NT2/D1 (cell line): ENCODE data around the gene LIMK2.

Source experiments
- DNase-seq: peaks from one replicate; pipeline ENCODE4 v3.0.0-alpha.2; 2011; ENCODE audit warnings: low read depth, low spot score
- H3K27me3 ChIP-seq: 2 replicates; pipeline ENCODE4 v1.6.0; 2011; ENCODE audit warnings: mild to moderate bottlenecking; ENCODE audit not compliant: insufficient read length, insufficient read depth
- H3K36me3 ChIP-seq: 2 replicates; pipeline ENCODE4 v1.6.1; 2011; ENCODE audit warnings: mild to moderate bottlenecking, low read length, mixed read lengths; ENCODE audit not compliant: insufficient read depth, insufficient read length
- H3K4me1 ChIP-seq: 2 replicates; pipeline ENCODE4 v1.5.1; 2011; ENCODE audit not compliant: insufficient read depth, insufficient read length
- H3K4me3 ChIP-seq: 2 replicates; pipeline ENCODE4 v1.5.1; 2011; ENCODE audit warnings: low read depth; ENCODE audit not compliant: insufficient read length
- H3K9ac ChIP-seq: 2 replicates; pipeline ENCODE4 v1.6.0; 2011; ENCODE audit warnings: low read depth; ENCODE audit not compliant: insufficient read length
- H3K9me3 ChIP-seq: 2 replicates; pipeline ENCODE4 v1.5.1; 2011; ENCODE audit warnings: mild to moderate bottlenecking, low read length; ENCODE audit not compliant: insufficient read depth
- SUZ12 ChIP-seq: IDR thresholded peaks from 2 replicates; pipeline ENCODE4 v1.6.1; 2011; ENCODE audit not compliant: insufficient read length, insufficient read depth; ENCODE audit errors: extremely low read depth
- YY1 ChIP-seq: IDR thresholded peaks from 2 replicates; pipeline ENCODE4 v1.6.1; 2011; ENCODE audit not compliant: insufficient read length, insufficient read depth
- ZNF274 ChIP-seq: IDR thresholded peaks from 2 replicates; pipeline ENCODE4 v1.6.1; 2011; ENCODE audit warnings: mild to moderate bottlenecking, low read depth, low read length

The LIMK2 gene

GRCh38 chr22:31278626-31279326, 66.7 kb downstream of the LIMK2 start:
- H3K4me3 ChIP-seq = no peak overlapping the region
- H3K9ac ChIP-seq = no peak overlapping the region
- H3K4me1 ChIP-seq = no peaks in the 10 kb centered on the region
- DNase-seq = no peak
- no peaks in the 10 kb centered on the region for H3K9me3 ChIP-seq
- no peaks in the 10 kb centered on the region for H3K27me3 ChIP-seq
- peaks cover 51% of the 10 kb centered on the region for H3K36me3 ChIP-seq
- TF ChIP-seq SUZ12 = no peak
- TF ChIP-seq YY1 = no peak
- no peak for TF ChIP-seq ZNF274

GRCh38 chr22:31279327-31279669, 67.2 kb downstream of the LIMK2 start:
- Histone ChIP-seq H3K36me3 (peaks cover 46% of the 10 kb centered on the region), H3K9me3 (no peaks in the 10 kb centered on the region), H3K4me3 (no peak overlapping the region), H3K4me1 (no peaks in the 10 kb centered on the region), H3K9ac (no peak overlapping the region), H3K27me3 (no peaks in the 10 kb centered on the region)
- DNase-seq = no peak
- TF ChIP-seq YY1 (no peak), ZNF274 (no peak), SUZ12 (no peak)

GRCh38 chr22:31279821-31280505, 67.9 kb downstream of the LIMK2 start:
- Histone ChIP-seq H3K36me3 (peaks cover 41% of the 10 kb centered on the region), H3K9me3 (no peaks in the 10 kb centered on the region), H3K9ac (no peak overlapping the region), H3K27me3 (no peaks in the 10 kb centered on the region), H3K4me3 (no peak overlapping the region), H3K4me1 (peaks cover 2% of the 10 kb centered on the region)
- no peak for DNase-seq
- no peak for TF ChIP-seq ZNF274
- no peak for TF ChIP-seq YY1
- TF ChIP-seq SUZ12 = no peak

GRCh38 chr22:31281733-31282132, 69.6 kb downstream of the LIMK2 start:
- Histone ChIP-seq H3K4me1 (peaks cover 5% of the 10 kb centered on the region), H3K9me3 (no peaks in the 10 kb centered on the region), H3K27me3 (no peaks in the 10 kb centered on the region), H3K9ac (no peak overlapping the region), H3K4me3 (no peak overlapping the region), H3K36me3 (peaks cover 32% of the 10 kb centered on the region)
- TF ChIP-seq ZNF274 (no peak), YY1 (no peak), SUZ12 (no peak)
- no peak for DNase-seq

- Histone ChIP-seq H3K9ac (no peak overlapping the region), H3K36me3 (peaks cover 25% of the 10 kb centered on the region), H3K4me3 (no peak overlapping the region), H3K9me3 (no peaks in the 10 kb centered on the region), H3K27me3 (no peaks in the 10 kb centered on the region), H3K4me1 (peaks cover 5% of the 10 kb centered on the region)
- TF ChIP-seq YY1 (no peak), ZNF274 (no peak), SUZ12 (no peak)
- DNase-seq = no peak
Measured at GRCh38 chr22:31282748-31283468, 70.8 kb downstream of the LIMK2 start.

GRCh38 chr22:31284281-31285155, 72.4 kb downstream of the LIMK2 start:
- TF ChIP-seq YY1 = no peak
- no peaks in the 10 kb centered on the region for H3K9me3 ChIP-seq
- H3K36me3 ChIP-seq = peaks cover 10% of the 10 kb centered on the region
- no peak for DNase-seq
- peaks cover 5% of the 10 kb centered on the region for H3K4me1 ChIP-seq
- no peak overlapping the region for H3K4me3 ChIP-seq
- H3K9ac ChIP-seq = no peak overlapping the region
- peaks cover 13% of the 10 kb centered on the region for H3K27me3 ChIP-seq
